Sigmoid colon (tissue), 4 donors: ENCODE results near the gene APH1A.

ENCODE experiments used
- EP300 ChIP-seq, 4 donors: sonication (generic); formaldehyde crosslinking; IDR thresholded peaks; one replicate each; pipeline ENCODE4 v1.6.1; 2017; ENCODE audit warnings: antibody characterized with exemption in 4 of 4
- POLR2A ChIP-seq, 2 donors: fragments of 450-650 bp; IDR thresholded peaks; one replicate each; pipeline ENCODE4 v1.6.1; 2016; ENCODE audit warnings: antibody characterized with exemption in 2 of 2, mild to moderate bottlenecking in 2 of 2, moderate library complexity in 2 of 2
- POLR2AphosphoS5 ChIP-seq, 4 donors: sonication (generic); formaldehyde crosslinking; IDR thresholded peaks; one replicate each; pipeline ENCODE4 v1.6.1; 2017; ENCODE audit warnings: antibody characterized with exemption in 4 of 4
- TF ChIP-seq, protein P1 (sequence below), 4 experiments: fragments of 450-650 bp in 3 of 4; fragments of 200-600 bp in 1 of 4; IDR thresholded peaks; one replicate each; pipeline ENCODE4 v1.5.1; 2016 to 2019; ENCODE audit warnings: antibody characterized with exemption in 4 of 4, mild to moderate bottlenecking in 3 of 4, moderate library complexity in 2 of 4

DNA sequence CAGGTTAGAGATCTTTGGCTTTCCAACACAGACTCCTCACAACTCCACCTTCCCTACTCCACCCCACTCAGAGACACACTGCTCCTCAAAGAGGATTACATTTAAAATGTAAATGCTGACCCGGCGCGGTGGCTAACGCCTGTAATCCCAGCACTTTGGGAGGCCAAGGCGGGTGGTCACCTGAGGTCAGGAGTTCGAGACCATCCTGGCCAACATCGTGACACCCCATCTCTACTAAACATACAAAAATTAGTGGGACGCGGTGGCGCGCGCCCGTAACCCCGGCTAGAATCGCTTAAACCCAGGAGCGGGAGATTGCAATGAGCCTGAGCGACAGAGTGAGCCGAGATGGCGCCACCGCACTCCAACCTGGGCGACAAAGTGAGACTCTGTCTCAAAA, 31.1 kb downstream of the APH1A start:
- TF ChIP-seq, protein P1, sequence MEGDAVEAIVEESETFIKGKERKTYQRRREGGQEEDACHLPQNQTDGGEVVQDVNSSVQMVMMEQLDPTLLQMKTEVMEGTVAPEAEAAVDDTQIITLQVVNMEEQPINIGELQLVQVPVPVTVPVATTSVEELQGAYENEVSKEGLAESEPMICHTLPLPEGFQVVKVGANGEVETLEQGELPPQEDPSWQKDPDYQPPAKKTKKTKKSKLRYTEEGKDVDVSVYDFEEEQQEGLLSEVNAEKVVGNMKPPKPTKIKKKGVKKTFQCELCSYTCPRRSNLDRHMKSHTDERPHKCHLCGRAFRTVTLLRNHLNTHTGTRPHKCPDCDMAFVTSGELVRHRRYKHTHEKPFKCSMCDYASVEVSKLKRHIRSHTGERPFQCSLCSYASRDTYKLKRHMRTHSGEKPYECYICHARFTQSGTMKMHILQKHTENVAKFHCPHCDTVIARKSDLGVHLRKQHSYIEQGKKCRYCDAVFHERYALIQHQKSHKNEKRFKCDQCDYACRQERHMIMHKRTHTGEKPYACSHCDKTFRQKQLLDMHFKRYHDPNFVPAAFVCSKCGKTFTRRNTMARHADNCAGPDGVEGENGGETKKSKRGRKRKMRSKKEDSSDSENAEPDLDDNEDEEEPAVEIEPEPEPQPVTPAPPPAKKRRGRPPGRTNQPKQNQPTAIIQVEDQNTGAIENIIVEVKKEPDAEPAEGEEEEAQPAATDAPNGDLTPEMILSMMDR (IDR thresholded peaks at IDR 0.05) = no peak
- TF ChIP-seq POLR2A (IDR thresholded peaks at IDR 0.05) (no peak), EP300 (IDR thresholded peaks at IDR 0.05) (no peak), POLR2AphosphoS5 (IDR thresholded peaks at IDR 0.05) (no peak)
